NCI-H2081 (cell line): Measurements from ENCODE around the gene SLC51B.
A peak's percentile ranks its signal among the peaks of the same experiment; 100 is the strongest.

Experiments
- DNase-seq, 2 experiments: peaks; one replicate each; lab custom pipeline; 2025; lab: John Stamatoyannopoulos, UW

SLC51B gene

DNA sequence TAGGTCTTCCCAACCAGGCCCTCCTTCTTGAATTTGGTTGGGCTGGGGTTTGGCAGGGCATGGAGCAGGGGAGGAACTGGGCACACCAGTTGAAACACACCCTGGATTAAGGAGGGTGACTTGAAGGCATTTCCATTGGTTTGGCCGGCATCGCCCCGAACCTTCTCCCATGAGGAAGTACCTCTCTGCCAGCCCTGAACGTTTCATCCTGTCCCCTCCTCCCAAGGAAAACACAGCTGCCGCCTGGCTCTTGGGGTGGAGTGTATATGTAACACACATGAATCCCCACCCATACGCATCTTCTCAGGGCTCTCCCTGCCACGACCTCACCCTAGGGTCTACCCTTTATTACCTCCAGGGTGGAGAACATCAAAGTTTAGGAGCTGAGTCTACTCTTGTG lies 55.3 kb downstream of the SLC51B start:
- DNase-seq: no peak

DNA sequence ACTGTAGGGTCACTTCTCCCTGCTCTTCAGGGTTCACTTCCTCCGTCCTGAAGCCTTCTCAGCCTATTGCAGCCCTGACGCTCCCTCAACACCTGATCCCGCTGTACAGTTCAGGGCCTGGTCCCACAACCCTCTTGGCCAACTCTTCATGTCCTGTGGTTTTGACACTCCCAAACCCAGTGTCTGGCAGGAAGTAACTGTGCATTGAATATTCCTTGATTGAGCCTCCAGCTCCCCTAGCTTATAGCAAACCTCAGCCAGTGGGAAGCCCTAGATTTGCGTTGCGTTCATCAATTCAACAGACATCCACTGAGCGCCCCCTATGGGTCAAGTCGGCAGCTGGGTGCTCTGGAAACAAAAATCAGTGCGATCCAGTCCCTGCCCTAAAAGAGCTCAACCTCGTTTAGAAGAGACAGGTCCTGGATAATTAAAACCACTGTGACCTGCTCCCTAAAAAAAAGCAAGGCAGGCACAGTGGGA lies 56.3 kb downstream of the SLC51B start:
- DNase-seq: peak in 1 of 2 experiments; percentile 5

DNA sequence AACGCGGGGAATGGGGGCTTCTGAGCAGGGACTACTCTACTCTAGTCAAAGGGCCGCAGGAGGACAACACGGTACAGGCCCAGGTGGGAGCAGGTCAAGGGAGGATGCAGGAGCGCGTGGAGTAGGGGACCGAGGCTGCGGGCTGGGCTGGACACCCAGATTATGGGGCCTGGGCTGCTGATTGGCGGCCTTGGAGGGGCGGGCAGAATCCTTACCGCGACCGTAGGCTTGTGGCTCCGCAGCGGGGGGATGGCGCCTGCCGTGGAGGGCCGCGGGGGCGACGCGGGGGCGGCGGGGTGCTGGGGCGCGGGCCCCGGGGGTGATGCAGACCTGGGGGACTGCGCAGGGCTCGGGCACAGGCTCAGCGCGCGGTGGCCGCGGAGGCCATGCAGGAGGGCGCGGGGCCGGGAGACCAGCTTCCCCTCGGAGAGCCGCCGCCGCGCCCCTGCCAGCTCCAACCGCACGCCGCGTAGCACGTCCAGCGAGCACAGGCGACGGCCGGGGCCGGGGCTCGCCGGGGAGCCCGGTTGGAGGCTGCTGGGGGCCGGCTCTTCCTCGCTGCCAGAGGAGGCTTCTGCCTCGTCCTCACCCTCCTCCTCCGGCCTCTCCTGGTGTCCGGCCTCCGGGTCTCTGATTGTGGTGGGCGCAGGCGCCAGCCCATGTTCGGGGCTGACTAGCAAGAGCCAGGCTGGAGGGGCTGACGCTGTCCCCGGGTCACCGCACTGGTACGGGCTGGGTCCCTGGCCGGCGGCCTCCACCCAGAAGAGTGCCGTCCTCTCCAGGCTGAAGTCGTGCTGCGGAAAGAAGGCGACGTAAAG lies 56.9 kb downstream of the SLC51B start:
- DNase-seq: no peak

DNA sequence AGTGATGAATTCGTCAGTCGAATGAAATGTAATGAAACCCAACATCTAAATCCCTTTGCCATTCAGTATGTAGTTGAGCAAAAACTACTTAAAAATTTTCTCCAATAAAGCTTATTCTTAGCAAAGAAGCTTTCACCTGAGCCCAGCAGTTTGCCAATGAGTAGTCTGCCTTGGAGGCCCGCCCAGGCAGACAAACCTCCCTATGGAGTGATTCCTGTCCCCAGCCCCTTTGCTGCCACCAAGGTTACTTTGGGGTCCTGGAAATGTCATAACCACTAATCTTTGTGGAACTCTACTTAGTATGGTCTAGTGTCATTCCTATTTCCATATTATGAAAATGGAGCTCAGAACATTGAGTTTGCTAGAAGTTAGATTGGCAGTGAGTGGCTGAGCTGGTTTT lies 57.7 kb downstream of the SLC51B start:
- DNase-seq: no peak
